HG03103 (cell line): ENCODE measurements around the gene CNGA2.

ENCODE experiments used
- ATAC-seq: cut with Tn5 transposase; IDR thresholded peaks from one replicate; pipeline ENCODE4 v1.9.1; 2021; ENCODE audit warnings: low read depth; ENCODE audit not compliant: unreplicated experiment

The CNGA2 gene

DNA sequence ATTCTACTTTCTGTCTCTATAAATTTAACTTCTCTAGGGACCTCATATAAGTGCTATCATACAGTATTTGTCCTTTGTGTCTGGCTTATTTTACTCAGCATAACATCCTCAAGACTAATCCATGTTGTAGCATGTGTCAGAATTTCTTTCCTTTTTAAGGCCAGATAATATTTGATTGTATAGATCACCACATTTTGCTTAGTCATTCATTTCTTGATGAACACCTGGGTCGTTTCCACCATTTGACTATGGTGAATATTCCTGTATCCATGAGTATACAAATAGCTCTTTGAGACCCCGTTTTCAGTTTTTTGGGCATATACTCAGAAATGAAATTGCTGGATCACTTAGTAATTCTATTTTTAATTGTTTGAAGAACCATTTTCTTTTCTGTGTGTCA lies 12.0 kb downstream of the CNGA2 start:
- no peak for ATAC-seq

DNA sequence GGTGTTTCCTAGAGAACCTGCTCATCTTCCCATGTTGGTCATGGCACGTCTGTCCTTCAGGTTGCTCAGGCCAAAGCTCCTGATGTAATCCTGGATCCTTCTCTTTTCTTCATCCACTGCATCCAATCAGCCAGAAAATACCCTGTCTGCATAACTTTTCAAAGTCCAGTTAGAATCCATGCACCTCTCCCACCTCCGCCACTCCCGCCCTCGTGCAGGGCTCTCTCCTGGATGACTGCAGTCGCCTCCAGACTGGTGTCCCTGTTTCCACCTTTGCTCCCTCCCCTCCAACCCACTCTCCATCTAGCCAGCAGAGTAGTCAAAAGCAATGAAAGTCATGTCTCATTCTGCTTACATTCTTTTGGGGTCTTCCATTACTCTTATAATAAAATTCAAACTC lies 16.0 kb downstream of the CNGA2 start:
- ATAC-seq = no peak

DNA sequence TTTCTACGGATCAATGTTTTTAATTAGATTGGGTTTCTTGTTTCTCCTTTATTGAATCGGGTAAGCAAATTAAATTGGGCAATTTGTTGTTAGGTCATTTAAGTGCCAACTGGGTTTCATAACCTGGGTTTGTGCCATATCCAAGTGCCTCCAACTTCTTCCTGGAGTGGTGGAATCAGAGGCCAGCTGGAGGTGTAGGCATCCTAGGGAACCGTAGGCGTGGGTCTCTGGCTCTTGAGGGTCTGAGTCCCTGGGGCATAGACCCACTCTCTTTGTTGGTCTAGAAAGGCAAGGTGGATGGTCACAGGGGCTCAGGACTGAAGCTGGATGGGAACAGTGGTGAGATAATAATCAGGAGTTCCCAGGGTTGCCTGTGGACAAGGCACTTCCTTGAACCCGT lies 18.3 kb downstream of the CNGA2 start:
- ATAC-seq = no peak

DNA sequence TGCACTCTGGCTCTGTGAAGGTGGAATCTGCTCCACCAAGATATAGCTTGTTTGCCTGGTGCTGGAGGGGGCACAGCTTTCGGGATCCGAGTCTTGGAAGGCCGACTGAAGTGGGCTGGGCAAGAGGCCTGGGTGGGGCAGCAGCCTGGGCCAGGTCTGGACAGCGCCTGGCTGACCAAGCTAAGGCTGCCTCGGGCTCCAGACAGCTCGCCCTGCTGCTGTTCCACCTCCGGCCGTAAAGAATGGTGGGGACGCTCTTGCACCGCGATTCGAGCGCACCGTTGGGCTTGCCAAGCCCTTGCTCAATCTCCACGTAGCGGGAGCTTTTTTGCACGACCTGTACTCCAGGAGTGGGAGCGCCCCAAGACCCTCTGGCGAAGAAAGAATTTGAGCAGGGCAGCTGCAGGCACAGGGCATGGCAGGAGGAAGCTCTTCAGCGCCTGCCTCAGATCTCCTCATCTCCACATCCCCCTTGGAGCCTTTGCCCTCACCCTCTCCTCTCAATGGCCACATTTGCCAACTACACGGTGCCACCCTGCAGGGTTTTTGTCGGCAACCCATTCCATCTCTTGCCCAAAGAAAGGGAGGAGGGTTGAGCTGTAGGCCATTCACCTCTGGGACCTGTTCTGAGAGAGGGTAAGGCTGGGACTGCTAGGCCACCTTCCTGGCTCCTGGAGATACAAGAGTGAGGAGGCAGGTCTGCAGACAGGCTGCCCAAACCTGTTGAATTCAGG lies 18.9 kb downstream of the CNGA2 start:
- peak; percentile 76 for ATAC-seq

DNA sequence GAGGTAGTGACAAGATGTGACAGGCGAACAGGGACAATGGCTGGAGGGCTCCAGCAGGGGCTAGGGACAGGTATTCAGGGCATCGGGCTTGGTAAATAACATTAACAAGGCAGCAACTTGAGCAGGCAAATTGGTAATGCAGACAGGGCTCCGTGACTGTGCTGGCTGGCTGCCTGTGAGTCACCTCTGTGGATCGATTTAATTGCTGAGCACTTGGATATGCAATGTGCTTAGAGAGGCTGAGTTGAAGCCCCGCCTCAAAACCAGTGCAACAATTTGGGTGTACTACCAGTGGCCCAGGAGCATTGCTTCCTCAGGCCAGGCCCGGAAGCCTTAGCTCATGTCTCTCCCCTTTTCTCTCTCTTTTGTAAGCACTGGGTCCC lies 19.5 kb downstream of the CNGA2 start:
- ATAC-seq = no peak

DNA sequence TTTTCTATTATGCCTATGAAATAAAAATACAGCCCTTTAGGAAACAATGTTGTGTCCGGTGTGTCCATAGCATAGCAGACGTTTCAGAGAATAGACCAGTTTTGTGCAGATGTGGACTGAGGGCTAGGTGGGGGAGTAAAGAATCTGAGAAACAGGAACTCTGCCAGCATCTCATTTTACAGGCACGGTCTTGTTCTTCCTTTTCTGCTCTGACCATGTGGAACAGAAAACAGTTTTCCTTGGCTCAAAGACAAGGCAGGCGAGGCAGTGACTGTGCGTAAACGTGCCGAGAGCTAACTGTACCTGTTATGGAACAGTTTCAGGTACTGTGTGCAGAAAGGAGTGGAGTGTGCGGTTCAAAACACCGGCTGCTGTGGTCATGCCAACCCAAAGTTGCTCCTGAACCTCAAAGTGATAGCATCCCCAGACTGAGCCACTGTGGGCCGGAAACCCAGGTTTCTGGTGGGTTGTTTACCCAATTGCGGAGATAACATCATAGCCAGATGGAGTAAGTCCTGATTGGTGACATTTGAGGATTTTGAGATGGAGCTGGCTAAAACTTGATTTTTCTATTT lies 20.2 kb downstream of the CNGA2 start:
- ATAC-seq = no peak

DNA sequence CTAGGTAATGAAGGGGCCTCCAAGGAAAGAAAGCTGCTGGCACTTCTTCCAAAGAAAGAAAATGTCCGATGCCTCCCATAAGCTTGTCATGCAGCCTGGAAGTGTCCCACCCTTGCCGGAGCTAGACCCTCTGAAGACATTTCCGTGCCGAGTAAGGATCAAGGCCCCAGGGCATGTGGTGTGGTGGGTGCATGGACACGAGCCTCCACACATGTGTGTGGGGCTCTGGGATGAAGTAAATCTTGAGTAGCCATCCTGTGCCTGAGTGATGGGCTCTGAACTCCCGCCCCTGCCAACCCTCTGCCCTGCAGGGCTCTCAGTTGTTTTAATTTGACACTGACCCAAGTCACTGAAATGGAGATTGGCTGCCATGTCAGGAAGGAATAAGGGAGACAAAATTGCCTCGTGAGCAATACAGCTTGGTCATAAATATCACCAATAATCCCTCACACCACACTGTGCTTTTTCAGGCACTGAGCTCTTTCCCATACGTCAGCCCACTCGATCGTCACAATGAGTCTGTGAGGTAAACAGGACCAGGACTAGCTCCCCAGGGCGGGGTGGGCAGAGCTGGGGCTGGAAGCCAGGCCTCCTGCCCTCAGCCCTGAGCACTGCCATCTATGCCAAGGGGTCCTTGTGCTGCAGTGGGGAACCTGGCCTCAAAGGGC lies 24.6 kb downstream of the CNGA2 start:
- ATAC-seq = no peak

DNA sequence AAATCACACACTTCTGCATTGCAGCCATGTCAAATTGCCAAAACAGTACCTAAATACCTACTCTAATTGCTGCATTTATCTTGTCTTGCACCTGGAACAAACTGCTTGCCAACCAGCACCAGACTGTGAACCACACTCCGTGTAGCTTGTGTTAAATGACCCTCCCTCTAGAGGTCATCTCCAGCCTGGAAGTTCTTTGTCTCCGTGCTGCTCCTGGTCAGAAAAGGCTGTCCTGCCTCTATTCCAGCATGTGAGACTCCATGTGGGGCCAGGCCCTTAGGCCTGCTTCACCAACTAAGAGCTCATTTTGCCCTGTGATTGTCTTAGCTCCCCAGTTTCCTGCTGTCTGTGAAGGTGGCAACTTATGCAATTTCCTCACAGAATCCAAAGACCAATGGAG lies 28.3 kb downstream of the CNGA2 start:
- no peak for ATAC-seq

DNA sequence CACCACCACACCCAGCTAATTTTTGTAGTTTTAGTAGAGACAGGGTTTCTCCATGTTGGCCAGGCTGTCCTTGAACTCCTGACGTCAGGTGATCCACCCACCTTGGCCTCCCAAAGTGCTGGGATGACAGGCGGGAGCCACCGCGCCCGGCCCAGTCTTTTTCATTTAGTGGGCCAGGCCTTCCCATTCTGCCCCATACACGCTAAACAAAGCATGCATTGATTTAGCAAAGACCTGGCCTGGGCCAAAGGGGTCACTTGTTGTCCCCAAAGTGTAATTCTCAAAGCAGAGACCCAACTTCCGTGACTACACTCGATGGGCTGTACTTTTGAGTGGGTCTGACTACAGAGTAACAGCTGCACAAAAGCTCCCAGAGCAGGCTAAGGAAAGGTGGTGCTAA lies 29.2 kb downstream of the CNGA2 start:
- ATAC-seq = no peak

DNA sequence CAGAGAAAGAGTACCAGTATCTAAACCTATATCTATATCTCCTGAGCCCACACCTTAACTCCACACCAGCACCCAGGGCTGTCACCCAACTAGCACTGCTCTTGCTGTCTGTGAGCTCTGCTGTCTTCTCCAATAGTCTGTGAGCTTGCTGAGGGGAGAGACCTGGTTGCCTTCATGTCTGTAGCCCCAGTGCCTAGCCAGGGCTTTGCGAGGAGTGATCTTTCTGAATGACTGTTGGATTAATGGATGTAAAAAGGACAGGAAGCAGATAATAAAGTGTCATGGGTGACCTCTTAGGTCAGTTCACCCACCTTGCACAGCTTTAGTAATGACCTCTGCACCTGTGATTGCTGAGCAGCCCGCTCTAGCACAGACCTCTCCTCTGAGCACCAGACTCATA lies 30.5 kb downstream of the CNGA2 start:
- no peak for ATAC-seq

DNA sequence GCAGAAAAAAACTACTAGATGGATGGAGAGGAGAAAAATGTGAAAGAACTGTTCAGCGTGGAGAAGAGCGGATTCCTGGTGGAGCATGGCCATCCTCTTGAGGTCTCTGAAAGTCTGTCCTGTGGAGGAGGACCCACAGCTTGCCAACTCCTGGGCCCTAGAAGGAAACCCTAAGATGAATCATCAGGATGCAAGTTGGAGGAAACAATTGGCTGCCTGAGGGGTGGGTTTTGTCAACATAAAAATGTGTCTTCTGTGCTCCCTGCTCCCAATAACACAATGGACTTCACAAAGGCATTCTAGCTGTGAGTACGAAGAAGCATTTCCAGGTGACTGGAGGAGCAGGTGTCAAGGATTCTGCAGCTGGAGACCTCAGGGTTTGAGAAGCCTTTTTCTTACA lies 37.2 kb downstream of the CNGA2 start:
- ATAC-seq = no peak

DNA sequence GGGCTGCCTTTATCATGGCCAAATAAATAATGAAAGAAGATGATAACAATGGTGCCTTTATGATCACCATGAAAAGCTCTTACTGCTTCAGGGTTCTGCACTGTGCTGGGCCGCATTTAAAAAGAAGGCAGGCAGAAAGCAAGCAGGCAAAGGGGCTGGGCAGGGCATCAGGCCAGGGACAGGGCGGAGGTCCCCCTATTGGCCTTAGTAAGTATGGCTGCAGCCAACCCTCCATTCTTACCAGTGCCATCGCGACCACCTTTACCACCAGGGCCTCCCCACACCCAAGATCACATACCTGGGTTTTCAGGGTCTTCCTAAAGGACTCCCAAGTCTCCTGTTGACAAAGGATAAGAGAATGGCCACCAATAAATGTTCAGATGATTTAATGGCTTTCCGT lies 38.9 kb downstream of the CNGA2 start:
- no peak for ATAC-seq

DNA sequence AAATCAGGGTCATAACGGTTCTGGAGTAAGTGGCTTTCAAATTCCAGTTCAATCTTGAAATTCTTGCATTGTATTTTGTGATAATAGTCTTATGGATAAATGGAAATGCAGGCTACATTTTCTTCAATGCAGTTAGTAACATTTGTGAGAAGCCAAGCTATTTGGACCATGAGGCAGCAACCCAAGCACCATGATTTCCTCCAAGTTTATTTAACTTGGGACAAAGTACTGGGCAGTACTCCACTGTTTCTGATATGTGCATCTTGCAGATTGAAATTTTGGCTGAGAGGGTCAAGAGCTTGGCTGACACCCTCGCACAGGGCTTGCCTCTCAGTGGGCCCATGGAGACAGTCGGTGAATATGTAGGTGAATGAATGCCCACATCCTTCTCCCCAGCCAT lies 39.9 kb downstream of the CNGA2 start:
- no peak for ATAC-seq

DNA sequence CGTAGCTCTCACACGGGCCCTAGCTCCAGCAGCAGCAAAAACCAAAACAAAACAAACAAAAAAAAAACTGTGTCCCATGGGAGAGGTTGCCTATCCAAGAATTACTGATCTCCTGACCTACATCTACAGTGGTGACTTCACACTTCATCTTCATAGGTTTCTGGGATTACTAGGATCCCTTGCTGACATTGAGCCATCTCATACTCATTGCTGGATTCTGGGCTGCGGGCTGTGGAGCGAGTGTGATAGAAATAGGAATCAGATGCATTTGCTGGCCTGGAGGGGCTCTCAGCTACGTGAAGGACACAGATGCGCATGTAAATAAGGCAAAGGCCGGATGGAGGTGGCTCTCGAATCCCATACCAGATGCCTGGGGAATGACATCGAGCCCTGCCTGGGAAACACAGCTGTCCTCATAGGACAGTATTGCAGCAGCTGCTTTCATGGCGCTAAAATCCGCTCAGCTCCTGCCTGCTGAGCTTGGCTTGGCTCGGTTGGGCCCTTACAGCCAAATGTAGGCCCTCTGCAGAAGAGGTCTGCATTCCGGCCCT lies 41.7 kb downstream of the CNGA2 start:
- ATAC-seq = no peak

DNA sequence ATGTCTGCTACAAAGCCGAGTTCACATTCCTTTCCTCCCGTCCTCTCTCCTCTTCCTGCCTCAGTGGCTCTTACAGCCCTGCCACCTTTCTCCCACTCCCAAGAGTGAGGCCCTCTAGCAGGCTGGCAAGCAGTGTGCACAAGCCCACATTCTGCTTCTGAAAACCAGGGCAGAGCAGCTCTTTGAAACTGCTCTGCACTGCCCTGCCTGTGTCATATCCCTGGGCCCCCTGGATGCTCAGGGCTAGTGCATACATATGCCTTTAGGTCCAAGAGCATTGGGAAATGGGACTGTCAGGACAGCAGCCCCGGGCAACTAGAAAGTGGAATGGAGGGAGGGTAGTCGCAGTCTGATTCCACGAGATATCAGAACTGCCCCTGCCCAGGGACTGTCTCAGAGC lies 42.4 kb downstream of the CNGA2 start:
- ATAC-seq = no peak

DNA sequence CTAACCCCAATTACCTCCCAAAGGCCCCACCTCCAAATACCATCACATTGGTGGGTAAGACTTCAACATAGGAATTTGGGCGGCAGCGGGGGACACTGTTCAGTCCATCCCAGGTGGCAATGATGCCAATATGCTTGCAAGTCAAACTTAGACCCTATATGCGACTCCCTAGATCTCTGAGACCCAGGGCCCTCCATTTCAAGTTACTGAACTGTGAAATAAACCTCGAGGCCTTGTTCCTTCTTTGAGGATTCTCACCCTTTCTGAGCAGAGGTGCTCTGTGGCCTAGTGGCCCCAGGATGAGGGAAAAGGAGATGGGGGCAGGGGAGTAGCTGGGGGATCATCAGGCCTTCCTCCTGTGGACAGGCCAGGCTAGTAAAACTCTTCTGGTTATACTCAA lies 44.7 kb downstream of the CNGA2 start:
- ATAC-seq = no peak

DNA sequence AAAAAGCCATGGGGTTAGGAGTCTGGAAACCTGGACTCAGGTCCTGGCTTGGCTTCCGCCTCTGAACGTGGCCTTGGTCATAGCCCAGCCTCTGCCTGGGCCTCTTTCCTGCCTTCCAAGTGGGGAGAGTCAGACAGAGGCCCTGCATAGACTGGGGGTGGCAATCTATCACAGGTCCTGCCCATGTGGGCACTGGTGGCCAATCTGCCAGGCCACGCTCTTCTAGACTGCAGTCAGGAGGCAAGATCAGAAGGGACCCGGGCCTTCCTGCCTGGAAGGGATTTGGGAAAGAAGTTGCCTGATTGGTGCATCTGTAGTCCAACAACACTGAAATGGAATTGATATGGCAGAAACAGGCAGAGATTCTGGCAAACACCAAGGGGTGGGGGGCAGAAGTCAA lies 46.1 kb downstream of the CNGA2 start:
- no peak for ATAC-seq

DNA sequence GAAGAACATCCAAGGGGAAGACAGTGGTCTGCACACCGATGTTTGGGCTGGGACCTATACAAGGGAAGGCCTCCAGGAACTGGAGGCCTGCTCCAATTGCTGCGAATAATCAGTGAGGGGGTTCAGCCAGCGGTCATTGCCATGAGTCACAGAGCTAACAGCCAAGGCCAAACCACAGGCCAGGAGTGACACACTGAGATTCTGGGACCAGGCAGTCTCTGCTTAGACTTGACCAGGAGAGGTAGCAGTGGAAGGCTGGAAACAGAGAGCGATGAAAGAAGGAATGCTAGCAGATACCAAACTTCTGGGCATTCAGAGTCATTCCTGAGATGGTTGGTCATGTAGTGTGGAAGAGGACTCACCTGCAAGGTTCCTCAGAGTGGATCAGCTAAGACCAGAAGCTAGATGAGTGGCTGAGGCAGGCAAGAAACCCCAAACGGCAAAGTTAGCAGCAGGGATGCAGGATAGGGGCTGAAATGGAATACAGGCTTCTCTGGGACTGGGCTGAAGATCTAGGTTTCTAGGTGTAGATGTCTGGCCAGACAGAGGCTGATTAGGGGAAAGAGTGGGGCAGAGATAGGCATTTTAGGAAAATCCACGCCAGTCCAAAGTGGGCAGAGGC lies 54.7 kb downstream of the CNGA2 start:
- ATAC-seq = no peak

DNA sequence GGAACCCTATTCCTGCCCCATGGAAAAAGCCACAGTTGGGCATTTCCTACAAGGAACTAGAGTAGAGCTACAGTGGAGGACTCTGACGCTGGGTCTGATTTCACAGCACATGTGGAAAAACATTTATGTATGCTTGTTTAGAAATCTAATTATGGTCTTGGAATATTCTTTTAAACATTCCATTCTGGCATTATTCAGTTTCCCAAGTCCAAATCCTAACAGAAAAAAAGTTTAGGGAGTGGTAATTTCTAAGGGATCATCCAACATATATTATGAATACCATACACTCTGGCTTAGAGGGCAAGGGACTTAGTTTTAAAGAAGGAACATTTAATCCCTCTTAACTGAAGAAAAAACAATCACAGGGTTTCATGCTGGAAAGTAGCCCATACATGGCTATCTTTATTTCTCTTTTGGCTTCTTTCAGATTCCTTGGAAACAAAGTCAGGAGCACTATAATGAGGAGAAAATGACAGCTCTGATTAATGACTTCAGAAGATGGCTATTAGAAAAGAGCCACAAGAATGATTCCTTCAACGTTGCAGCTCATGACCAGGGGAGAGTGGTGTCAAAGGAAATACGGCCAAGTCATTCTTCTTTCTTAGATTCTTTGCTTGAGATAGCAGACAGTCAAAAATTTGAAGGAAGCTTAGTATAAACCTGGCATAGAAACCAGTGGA lies 56.1 kb downstream of the CNGA2 start:
- ATAC-seq = no peak

DNA sequence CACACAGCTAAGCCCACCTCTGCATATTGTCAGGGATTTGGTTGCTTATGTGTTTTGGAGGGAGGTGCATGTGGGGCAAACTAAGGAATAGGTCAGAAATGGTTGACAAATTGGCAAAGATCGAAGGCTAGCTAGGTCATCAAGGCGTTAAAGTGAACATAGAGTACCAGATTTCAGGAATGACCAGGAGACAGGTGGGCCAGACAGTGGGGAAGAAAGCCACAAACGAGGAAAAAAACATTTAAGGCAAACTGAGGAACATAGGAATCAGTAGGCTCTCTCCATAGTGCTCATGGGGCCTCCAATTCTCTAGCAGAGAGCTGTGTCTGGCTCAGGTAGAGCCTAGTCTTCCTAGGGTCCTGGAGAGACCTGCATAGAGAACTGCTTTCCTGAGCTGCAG lies 57.4 kb downstream of the CNGA2 start:
- no peak for ATAC-seq

DNA sequence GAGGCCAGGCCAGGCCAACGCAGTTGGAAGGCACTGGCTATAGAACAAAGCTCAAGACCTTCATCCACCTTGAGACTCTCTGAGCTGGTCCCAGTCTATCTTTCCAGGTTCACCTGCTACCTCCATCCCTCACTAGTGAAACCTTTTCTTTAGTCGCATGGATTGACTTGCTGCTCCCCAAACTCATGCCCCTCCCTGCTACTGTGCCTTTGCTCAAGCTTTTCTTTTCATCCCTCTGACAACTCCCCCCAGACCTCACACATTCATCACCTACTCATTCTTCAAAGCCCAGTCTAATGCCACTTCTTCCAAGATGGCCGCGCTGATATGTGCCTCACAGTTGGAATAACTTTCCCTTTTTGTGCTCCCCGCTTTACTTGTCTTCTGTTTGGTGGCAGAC lies 58.0 kb downstream of the CNGA2 start:
- no peak for ATAC-seq
